Renal cortex interstitium (tissue), 11 donors: ENCODE measurements around the gene MFSD6. TPM values are rescaled to one million over a fixed set of nuclear protein-coding genes. Genes with fewer than 3 reads are reported as not detected.

ENCODE experiments used
- DNase-seq, 11 donors: peaks; one replicate each; pipeline ENCODE4 v3.0.0-alpha.2; 2013; ENCODE audit warnings: low read depth in 9 of 11, low spot score in 4 of 11; ENCODE audit errors: extremely low read depth in 1 of 11
- polyA plus RNA-seq, 3 donors: library from polyadenylated mRNA; unstranded; fragments of 120-200 nt; gene quantifications; one replicate each; pipeline ENCODE4 v1.2.1, GENCODE V29; 2013; ENCODE audit not compliant: insufficient read length in 3 of 3

MFSD6 gene
- polyA plus RNA-seq, 3 donors = 12.5 to 14.8 (median 13.5) TPM

DNA sequence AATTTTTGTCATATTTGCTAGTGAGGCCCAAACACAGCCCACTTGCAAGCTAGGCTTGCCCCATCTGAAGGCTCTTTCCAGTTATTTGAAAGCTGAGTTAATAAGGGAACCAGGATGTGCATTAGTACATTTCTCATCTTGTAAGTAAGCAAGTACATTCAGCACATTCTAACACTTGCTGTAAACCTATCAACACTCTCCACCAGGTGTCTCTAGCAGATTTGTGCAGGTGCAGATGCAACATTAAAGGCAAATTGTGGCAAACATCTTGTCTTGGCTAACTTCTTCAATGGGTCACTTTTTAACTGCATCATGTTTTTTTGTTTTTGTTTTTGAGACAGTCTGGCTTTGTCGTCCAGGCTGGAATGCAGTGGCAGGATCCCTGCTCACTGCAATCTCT, 25.3 kb upstream of the MFSD6 start:
- peak in 6 of 11 donors; percentile 31 to 60 (median 40) for DNase-seq

DNA sequence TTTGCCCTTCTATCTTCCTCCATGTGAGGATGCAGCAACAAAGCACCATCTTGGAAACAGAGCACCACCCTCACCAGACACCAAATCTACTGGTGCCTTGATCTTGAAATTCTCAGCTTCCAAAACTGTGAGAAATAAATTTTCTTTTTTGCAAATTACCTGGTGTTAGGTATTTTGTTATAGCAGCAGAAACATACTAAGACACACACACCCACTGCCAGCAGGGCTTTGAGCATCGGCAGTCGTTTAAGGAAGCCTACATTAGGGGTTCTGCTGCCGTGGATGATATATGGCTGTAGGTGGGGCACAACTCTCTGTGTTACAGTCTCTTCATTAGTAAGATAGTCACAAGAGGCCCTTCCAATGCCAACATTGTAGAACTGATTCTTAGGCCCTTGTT, 20.7 kb upstream of the MFSD6 start:
- no peak for DNase-seq

DNA sequence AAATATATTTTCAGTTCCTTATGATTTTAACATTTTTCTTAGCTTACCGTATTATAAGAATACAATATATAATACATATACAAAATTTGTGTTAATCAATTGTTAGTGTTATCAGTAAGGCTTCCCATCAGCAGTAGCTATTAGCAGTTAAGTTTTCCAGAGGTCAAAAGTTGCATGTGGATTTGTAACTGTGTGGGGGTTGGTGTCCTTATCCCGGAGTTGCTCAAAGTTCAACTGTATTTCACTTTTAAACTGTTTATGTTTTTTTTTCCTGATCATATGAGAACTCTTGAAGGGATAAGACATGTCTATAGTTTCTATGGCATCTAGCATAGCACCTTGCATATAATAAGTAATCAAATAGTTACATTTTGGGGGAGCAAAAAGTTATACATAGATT, 11.9 kb upstream of the MFSD6 start:
- DNase-seq = no peak

DNA sequence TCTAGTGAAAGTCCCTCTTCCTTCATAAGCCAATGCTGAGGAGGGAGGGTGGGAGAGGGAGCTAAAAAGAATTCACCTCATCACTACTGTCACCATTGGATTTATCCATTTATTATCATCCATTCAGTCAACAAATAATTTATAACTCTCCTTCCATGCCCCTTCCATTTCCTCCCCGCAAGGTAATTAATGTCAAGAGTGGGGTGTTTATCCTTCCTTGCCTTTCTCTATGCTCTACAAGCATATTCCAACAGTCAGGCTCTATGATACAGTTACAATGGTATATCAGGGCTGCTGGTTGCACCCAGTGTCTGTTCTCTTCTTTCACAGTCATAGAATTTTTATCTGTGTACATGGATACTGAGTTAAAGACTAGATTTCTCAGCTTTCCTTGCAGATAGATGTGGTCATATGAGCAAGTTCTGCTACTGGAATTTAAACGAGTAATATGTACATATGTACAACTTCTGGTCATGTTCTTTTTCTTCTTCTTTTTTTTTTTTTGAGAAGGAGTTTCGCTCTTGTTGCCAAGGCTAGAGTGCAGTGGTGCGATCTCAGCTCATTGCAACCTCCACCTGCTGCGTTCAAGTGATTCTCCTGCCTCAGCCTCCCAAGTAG, 5.1 kb upstream of the MFSD6 start:
- no peak for DNase-seq

DNA sequence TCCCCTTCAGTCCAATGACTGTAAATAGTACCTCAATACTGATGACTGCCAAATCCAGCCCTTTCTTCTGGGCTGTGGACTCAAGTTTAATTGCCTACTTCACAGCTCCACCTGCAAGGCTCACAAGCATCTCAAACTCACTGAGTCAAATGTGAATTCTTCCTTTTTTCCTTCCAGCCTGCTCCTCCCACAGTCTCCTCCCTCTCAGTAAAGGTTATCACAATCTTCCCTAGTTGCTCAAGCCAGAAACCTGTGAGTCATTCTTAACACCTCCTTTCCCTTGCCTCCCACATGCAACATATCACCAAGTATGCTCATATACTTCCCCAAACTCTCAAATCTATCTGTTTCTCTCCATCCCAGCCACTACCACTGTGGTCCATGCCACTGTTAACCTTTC, 3.7 kb upstream of the MFSD6 start:
- DNase-seq = no peak

DNA sequence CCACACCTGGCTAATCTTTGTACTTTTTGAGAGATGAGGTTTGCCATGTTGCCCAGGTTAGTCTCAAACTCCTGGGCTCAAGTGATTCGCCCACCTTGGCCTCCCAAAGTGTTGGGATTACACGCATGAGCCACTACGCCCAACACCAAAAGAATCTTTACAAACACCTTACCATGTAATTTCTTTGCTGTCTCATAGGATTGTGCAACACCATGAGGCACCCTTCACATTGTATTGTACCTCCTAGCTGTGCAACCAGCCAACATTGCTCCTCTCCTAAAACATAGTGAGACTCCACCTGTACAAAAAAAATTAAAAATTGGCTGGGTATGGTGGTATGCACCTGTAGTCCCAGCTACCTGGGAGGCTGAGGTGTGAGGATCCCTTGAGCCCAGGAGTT, 3.1 kb upstream of the MFSD6 start:
- no peak for DNase-seq

DNA sequence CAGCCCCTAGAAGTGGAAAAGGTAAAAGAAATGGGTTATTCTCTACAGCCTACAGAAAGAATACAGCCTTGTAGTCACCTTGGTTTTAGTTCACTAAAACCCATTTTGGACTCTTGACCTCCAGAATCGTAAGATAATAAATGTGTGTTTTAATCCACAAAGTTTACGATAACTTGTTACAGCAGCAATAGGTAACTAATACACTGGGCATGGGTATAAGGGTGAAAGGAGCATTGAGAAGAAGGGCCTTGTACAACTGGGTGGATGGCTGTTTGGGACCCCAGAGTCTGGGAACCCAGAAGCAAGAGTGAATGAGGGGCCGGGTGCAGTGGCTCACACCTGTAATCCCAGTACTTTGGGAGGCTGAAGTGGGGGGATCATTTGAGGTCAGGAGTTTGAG, 2.2 kb upstream of the MFSD6 start:
- no peak for DNase-seq

DNA sequence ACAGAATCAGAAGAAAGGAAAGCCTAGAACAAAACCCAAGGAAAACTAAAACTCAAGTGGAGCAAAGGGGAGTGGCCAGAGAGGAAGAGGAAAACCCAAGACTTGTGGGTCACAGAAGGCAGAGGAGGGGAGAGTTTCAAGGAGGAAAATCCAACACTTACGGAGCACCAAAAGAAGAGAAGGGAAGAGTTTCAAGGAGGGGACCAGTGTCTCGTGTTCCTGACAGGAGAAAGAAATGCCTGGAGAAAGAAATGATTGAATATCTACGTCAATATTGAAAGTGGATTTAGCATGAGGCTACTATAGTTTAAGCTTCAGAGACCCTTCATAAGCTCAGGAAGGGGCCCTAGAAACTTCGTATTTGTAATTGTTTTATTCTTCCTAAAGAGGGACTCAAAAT, 1.4 kb upstream of the MFSD6 start:
- DNase-seq = no peak

DNA sequence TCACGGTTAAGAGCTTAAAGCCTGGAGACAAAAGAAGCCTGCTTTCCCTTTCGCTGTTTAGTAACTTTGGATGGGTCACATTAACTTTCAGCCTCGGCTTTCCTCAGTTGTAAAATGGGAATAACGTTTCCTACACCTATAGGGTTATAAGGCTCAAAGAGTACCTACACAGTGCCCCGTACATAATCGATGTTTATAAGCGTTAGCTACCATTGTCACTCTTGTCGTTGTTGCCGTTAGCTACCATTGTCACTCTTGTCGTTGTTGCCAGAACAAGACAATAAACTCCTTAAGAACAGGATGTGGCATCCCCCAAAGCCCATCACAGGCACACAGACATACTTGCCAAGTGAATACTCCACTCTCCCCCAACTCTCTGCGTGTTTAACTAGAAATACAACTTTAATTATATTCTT, 901 bp upstream of the MFSD6 start:
- DNase-seq = peak in 4 of 11 donors; percentile 3 to 7 (median 4)

DNA sequence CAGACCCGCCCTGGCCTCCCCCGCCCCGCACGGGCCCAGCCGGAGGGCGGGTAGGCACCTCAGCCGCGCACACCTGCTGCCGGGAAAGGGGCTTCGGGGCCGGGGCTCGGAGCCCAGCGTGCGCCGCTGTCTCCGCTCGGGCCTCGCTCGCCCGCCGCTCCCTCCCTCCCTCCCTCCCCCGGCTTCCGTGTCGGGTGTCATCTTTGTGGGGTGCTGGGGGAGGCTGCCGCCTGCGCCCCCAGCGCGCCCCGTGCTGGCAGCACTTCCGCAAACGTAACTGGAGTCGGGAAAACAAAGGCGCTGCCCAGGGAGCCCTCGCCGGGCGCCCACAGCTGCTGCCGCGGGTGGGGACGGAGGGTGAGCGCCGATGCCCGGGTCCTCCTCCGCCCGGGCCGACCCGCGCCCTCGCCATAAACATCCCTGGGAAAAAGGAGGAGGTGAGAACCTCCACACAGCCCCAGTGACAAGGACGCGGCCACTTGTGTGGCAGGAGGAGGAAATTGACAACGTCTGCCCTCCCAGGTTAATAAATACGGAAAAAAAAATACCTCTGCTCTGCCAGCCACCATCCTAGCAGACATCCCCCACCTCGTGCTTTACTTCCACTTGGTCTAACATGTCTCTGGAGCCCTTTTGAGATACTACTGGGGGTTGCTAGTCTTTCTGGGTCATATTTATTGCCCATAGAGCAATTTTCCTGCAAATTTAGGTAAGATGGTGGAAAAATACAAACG, 550 bp downstream of the MFSD6 start:
- peak in 4 of 11 donors; percentile 6 to 22 (median 16) for DNase-seq

DNA sequence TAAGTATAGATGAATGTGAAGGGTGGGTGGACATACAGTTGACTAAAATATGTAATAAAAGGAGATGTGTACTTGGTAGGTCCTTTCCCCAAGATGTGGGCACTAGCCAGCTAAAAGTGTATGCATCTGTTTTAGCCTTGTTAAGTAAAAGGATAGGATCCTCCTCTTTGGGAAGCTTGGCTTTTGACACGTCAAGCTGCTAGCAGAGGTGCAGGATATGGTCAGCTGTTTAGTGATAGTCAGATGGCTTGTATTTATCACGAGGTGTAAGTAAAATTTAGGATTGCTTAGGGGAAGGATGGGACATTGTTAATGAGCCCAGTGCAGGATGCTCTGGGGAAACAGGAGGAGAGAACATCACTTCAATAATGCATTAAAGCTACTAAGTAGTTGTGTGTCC, 1.5 kb downstream of the MFSD6 start:
- no peak for DNase-seq

DNA sequence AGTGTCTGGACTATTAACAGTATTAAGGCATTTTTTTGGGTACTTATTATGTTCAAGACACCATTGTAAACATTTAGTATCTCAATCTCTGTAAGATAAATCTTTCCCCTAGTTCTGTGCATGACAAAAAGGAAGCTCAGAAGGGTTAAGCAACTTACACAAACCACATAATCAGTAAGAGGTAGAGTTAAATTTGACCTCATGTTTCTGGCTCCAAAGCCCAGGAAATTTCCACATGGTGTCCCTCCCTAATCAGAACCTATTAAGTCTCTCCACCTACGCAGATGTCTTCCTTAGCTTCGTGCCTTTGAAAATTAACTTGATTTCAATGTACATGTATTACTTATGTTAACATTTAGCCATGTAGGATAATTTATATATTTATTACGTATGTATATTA, 2.0 kb downstream of the MFSD6 start:
- DNase-seq = no peak

DNA sequence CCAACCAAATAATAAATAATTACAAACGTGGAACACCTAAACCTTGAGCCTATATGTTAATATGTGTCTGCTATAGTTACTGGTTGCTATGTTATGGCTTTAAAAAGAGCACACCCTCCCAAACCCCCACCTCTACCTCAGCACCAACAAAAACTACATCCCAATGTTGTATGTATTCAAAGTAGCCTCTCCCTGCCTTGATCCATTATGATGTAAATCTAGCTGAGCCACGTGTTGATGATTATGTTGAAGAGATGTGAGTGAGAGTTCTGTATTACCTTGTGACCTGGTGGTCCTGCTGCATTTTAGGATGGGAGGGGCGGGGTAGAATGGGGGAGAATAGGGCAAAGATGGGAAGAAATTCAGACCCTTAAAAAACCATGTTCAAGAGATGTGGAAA, 4.8 kb downstream of the MFSD6 start:
- no peak for DNase-seq

DNA sequence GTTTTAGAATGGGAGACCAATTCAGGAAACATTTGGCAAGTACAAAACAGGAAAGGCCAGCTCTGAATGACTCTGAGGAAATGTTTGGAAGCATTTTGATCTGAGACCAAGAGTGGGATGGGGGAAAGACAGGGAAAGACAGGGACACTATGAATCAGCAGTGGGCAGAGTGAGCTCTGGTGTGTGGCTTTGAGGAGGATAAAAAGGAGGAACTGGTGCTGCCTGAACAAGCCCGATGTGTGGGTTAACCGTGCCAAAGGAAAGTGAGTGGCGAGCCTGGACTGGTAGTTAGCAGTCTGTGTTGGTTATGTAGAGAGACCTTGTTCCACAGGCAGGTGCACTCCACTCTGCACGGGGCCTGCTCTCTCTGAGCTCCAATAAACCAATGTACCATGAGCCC, 5.3 kb downstream of the MFSD6 start:
- DNase-seq = no peak

DNA sequence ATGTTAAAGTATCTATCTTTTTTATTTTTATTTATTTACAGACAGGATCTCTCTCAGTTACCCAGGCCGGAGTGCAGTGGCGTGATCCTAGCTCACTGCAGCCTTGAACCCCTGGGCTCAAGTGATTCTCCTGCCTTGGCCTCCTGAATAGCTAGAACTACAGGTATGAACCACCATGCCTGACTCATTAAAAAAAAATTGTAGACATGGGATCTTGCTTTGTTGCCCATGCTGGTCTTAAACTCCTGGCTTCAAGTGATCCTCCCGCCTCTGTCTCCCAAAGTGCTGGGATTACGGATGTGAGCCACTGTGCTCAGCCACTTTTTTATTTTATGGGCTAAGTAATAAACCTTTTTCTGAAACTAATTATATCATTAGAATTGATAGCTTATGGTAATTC, 7.1 kb downstream of the MFSD6 start:
- DNase-seq = no peak

DNA sequence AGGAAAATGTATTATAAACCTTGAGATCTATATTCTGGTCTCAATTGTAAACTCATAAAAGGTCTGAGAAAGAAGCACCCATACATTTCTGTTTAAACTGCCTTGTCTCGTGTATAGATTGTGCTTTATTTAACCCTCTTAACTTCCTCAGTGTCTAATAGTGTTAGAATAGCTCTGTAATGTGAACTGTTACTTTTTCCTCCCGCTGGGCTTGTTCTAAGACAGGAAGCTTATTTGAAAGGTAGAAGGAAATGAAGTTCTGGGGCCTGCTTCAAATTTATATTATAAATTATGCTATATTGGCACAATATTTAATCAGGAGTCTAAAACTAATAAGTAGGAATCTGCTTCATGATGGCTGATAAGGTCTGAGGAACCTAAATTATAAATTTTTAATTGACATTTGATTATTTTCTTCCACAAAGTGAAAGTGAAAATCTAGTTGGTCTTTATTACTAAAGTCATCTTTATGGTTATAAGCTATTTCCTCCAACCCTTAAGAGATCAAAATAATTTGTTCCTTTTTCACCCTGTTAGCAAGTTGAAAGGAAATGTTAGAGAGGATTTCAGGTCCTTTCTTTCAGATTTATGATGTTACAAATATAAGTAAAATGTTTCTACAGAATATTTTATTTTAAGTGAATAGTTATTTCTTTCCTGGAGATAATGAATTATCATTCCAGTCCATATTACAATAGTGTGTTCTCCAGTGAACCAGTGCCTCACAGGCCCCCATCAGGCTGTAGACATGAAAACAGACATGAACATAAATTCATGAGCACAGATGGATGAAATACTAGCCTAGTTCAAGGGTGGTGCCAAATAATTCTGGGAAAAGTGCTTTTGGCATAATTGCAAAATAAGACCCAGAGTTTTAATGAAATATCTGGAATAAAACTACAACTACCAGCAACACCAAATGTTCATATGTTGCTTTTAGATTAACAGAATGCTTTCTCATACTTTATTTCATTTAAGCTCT, 7.9 kb downstream of the MFSD6 start:
- no peak for DNase-seq

DNA sequence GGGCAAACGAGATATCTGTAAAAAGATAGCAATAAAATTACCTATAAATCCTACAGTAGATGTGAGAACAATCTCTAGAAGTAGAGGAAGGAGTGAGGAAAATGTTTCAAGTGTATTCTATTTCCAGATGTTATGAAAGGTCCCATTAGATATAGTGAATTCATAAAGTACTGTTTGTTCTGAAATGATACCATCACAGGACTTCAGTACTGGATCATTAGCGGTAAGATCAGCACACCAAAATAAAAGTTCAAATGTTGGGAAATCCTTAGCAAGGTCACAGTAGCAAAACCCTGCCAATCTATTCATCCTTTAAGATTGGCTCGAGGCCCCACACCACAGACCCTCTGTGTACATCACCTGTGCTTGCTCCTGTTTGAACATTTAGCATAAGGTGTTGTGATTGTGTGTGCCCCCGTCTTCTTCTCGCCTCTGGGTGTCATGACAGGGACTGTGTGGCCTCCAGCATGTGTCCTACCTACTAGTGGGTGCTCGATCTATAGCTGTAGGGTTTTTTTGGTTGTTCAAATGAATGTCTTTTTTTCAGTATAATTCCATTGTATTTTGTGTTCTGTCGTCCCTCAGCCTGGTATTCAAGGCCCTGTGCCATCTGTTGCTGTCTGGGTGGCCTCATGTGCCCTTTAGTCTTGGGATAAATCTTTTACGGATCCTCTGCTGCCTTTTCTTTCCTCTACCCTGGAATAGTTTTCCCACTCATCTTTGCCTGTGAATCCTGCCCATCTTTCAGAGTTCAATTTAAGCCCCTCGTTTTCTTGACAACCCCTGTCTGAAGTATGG, 9.1 kb downstream of the MFSD6 start:
- no peak for DNase-seq

DNA sequence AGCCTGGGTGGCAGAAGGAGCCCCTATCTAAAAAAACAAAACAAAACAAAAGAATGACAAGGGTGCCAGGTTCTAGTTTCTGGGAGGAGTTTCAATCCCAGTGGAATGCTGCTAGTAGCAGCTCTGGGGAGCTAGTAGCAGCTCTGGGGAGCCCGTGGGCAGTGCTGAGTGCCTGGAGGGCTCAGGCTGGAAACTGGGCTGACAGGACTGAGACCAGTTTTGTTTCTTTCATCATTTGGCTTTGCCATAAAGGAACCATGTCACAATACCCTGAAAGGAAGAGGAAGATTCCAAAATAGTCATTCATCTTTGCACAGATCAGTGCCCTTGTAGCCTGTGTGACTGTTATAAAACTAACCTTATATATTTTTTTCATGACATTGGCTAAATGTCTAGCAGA, 10.6 kb downstream of the MFSD6 start:
- no peak for DNase-seq

DNA sequence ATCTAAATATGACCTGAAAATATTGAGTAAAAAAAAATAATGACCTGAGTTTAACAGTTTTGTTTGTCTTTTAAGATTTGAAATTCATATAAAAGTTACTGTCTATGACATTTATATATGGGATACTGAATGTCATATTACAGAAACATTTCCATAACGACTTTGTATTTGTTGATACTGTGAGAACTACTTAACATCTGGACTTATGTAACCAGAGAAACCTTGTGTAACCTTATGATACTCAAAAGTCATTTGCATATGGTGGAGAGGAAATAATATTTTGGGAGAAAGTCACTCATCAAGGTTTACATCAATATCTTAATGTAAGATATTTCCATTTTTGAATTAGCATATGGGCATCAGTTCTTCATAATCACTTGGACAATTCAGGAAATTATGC, 12.6 kb downstream of the MFSD6 start:
- DNase-seq = no peak
